Measurements from ENCODE around the gene NPC1.

DNA sequence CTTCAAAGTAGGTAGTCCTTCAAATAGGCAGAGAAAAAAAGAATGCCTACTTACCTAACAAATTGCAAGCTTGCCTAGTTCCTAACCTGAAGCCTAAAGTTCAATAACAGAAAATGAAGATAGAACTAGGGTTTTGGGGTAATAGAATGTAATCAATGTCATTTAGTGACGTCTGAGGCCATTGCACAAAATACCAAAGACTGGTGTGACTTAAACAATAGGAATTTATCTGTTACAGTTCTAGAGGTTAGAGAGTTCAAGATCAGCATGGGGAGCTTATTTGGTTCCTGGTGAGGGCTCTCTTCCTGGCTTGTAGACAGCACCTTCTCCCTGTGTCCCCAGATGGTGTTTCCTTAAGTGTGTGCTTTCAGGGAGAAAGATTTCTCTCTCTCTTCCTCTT, 4.7 kb upstream of the NPC1 start:
- TF ChIP-seq, protein P1, sequence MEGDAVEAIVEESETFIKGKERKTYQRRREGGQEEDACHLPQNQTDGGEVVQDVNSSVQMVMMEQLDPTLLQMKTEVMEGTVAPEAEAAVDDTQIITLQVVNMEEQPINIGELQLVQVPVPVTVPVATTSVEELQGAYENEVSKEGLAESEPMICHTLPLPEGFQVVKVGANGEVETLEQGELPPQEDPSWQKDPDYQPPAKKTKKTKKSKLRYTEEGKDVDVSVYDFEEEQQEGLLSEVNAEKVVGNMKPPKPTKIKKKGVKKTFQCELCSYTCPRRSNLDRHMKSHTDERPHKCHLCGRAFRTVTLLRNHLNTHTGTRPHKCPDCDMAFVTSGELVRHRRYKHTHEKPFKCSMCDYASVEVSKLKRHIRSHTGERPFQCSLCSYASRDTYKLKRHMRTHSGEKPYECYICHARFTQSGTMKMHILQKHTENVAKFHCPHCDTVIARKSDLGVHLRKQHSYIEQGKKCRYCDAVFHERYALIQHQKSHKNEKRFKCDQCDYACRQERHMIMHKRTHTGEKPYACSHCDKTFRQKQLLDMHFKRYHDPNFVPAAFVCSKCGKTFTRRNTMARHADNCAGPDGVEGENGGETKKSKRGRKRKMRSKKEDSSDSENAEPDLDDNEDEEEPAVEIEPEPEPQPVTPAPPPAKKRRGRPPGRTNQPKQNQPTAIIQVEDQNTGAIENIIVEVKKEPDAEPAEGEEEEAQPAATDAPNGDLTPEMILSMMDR (IDR thresholded peaks at IDR 0.05) = no peak
- TF ChIP-seq POLR2A (IDR thresholded peaks at IDR 0.05) = no peak

Data from uterus (tissue), 2 donors.